Stimulated activated CD8-positive, alpha-beta memory T cell treated with anti-CD3 and anti-CD28 coated beads, Interleukin-4, amount 100 ng/mL, for 24 hours (primary cell): Measurements from ENCODE around the gene ZNF304.
"Not testable (repeated sequence)": the region's sequence is repeated elsewhere in the genome, so short reads cannot be mapped to it uniquely, and the experiment has no call there.

Experiments
- DNase-seq: peaks from one replicate; pipeline ENCODE4 v3.0.0-alpha.2; 2020; ENCODE audit warnings: low read depth

ZNF304 gene

GRCh38 chr19:57362419-57362818 lies 11.3 kb downstream of the ZNF304 start:
- DNase-seq = no peak

- DNase-seq = peak; percentile 96
Measured at GRCh38 chr19:57362997-57363687, 12.1 kb downstream of the ZNF304 start, which contains the start of the genes TRAPPC2B and ZNF547. Gene TRAPPC2B (plus strand): TSS chr19:57363551. CDS start chr19:57364834, 1,283 bp downstream. Gene ZNF547 (plus strand): TSS chr19:57363551. CDS start chr19:57368556, 5,005 bp downstream.

- DNase-seq = no peak
Measured at GRCh38 chr19:57363688-57364181, 12.7 kb downstream of the ZNF304 start.

GRCh38 chr19:57366776-57367175 lies 15.7 kb downstream of the ZNF304 start:
- DNase-seq = no peak

GRCh38 chr19:57374179-57374578 lies 23.1 kb downstream of the ZNF304 start:
- no peak for DNase-seq

GRCh38 chr19:57374647-57375046 lies 23.6 kb downstream of the ZNF304 start:
- not testable (repeated sequence) for DNase-seq

- no peak for DNase-seq
Measured at GRCh38 chr19:57376151-57376550, 25.1 kb downstream of the ZNF304 start.

- no peak for DNase-seq
Measured at GRCh38 chr19:57377498-57378146, 26.6 kb downstream of the ZNF304 start.

- no peak for DNase-seq
Measured at GRCh38 chr19:57380923-57381322, 29.9 kb downstream of the ZNF304 start.

- no peak for DNase-seq
Measured at GRCh38 chr19:57382806-57383488, 31.9 kb downstream of the ZNF304 start.

- no peak for DNase-seq
Measured at GRCh38 chr19:57389194-57389729, 38.2 kb downstream of the ZNF304 start.

GRCh38 chr19:57389730-57390598 lies 38.9 kb downstream of the ZNF304 start, which contains the start of gene ZNF548:
Gene ZNF548 (plus strand): TSS chr19:57389854. CDS start chr19:57390100, 246 bp downstream.
- peak; percentile 99 for DNase-seq

- no peak for DNase-seq
Measured at GRCh38 chr19:57395710-57396109, 44.6 kb downstream of the ZNF304 start.

GRCh38 chr19:57398868-57399267 lies 47.8 kb downstream of the ZNF304 start:
- no peak for DNase-seq

GRCh38 chr19:57403737-57404563 lies 52.9 kb downstream of the ZNF304 start:
- DNase-seq = no peak

GRCh38 chr19:57406516-57407123 lies 55.5 kb downstream of the ZNF304 start:
- peak; percentile 49 for DNase-seq
